Right cardiac atrium (tissue), 5 donors: ENCODE results near the gene MNX1. TPM values are rescaled to one million over a fixed set of nuclear protein-coding genes. Genes with fewer than 3 reads are reported as not detected.

Experiments
- ATAC-seq, 2 donors: fragments of 200-7000 bp; cut with Tn5 transposase; one replicate each; pipeline versions ENCODE4 v1.8.0 to v1.9.1; 2020; ENCODE audit warnings: moderate library complexity in 2 of 2, mild to moderate bottlenecking in 1 of 2
- DNase-seq, 3 donors: peaks; one replicate each; pipeline ENCODE4 v3.0.0-alpha.2; 2020
- H3K27ac ChIP-seq: one replicate; pipeline ENCODE4 v1.5.1; 2013; ENCODE audit warnings: mild to moderate bottlenecking, low read length, control low read depth, moderate library complexity
- H3K27me3 ChIP-seq: one replicate; pipeline ENCODE4 v1.6.1; 2013; ENCODE audit not compliant: control insufficient read depth, insufficient read depth
- H3K4me1 ChIP-seq: one replicate; pipeline ENCODE4 v1.6.1; 2013; ENCODE audit warnings: low read length; ENCODE audit not compliant: control insufficient read depth, insufficient read depth
- H3K4me3 ChIP-seq: one replicate; pipeline ENCODE4 v1.5.1; 2013; ENCODE audit warnings: low read length, control low read depth
- H3K9me3 ChIP-seq: one replicate; pipeline ENCODE4 v1.6.1; 2013; ENCODE audit warnings: low read length; ENCODE audit not compliant: control insufficient read depth
- WGBS: extraction: QIAGEN DNeasy Blood & Tissue Kit; methylation state at CpG from one replicate; pipeline ENCODE4 v1.1.7; 2013; 5-methylcytosine and 5-hydroxymethylcytosine counted together
- intact Hi-C, 4 donors: fragments of 100-400 bp; cut with DNase I; formaldehyde crosslinking; loops; one replicate each; pipeline versions ENCODE4 v1.11.0 to v1.14.0; 2022 to 2023
- polyA plus RNA-seq: library from polyadenylated mRNA; stranded (reverse); fragments of 200-250 nt; gene quantifications from one replicate; pipeline ENCODE4 v1.2.3, GENCODE V29; 2013
- total RNA-seq, 4 donors: library from RNA; stranded (reverse); fragmentation: NEBNext Ultra II Directional; extraction: Animal tissue kit (Norgen Biotek cat#: 25700); gene quantifications; one replicate each; pipeline ENCODE4 v1.2.1, GENCODE V29; 2021
- donor health status: healthy with polysubstance abuse.
- donor health status: DM: no; HTN: yes; CAD: no.
- donor health status: DM: no; HTN: no; CAD: no.
- donor health status: DM: no; HTN: yes; CAD: no; lungs with severe emphysema.
- donor health status: DM: yes; HTN: yes; CAD: no.

The MNX1 gene
- total and polyA plus RNA-seq, 5 donors = not detected

- no peaks in the 10 kb centered on the region for H3K27me3 ChIP-seq
- ATAC-seq (no peak), DNase-seq (no peak)
- H3K27ac ChIP-seq = no peak overlapping the region
- WGBS = 63% methylated on average over 30 of the region's 30 CpGs
- intact Hi-C loops = no loop called here
- no peaks in the 10 kb centered on the region for H3K9me3 ChIP-seq
- H3K4me1 ChIP-seq = no peaks in the 10 kb centered on the region
- H3K4me3 ChIP-seq = no peak overlapping the region
Measured at GRCh38 chr7:157044943-157045660, 34.6 kb upstream of the MNX1 start.

GRCh38 chr7:157044147-157044687 is 33.8 kb upstream of the MNX1 start:
- Histone ChIP-seq H3K27me3 (no peaks in the 10 kb centered on the region), H3K27ac (no peak overlapping the region), H3K9me3 (no peaks in the 10 kb centered on the region), H3K4me1 (no peaks in the 10 kb centered on the region), H3K4me3 (no peak overlapping the region)
- intact Hi-C loops = no loop called here
- WGBS = 78% methylated on average over 17 of the region's 17 CpGs
- ATAC-seq (no peak), DNase-seq (no peak)

- Histone ChIP-seq H3K4me1 (no peaks in the 10 kb centered on the region), H3K27ac (no peak overlapping the region), H3K9me3 (no peaks in the 10 kb centered on the region), H3K27me3 (no peaks in the 10 kb centered on the region), H3K4me3 (no peak overlapping the region)
- 68% methylated on average over 12 of the region's 12 CpGs for WGBS
- ATAC-seq = no peak
- intact Hi-C loops = no loop called here
- DNase-seq = no peak
Measured at GRCh38 chr7:157043745-157044144, 33.3 kb upstream of the MNX1 start.

GRCh38 chr7:157041514-157042277 is 31.2 kb upstream of the MNX1 start:
- DNase-seq (no peak), ATAC-seq (no peak)
- 60% methylated on average over 20 of the region's 20 CpGs for WGBS
- no peaks in the 10 kb centered on the region for H3K27me3 ChIP-seq
- no peaks in the 10 kb centered on the region for H3K4me1 ChIP-seq
- no peak overlapping the region for H3K4me3 ChIP-seq
- intact Hi-C loops = no loop called here
- H3K9me3 ChIP-seq = no peaks in the 10 kb centered on the region
- H3K27ac ChIP-seq = no peak overlapping the region

- H3K27ac ChIP-seq = no peak overlapping the region
- WGBS = 40% methylated on average over 13 of the region's 13 CpGs
- intact Hi-C loops = no loop called here
- no peaks in the 10 kb centered on the region for H3K27me3 ChIP-seq
- no peaks in the 10 kb centered on the region for H3K9me3 ChIP-seq
- ATAC-seq = no peak
- DNase-seq = no peak
- H3K4me3 ChIP-seq = no peak overlapping the region
- H3K4me1 ChIP-seq = no peaks in the 10 kb centered on the region
Measured at GRCh38 chr7:157041004-157041403, 30.5 kb upstream of the MNX1 start.

- DNase-seq (no peak), ATAC-seq (no peak)
- Histone ChIP-seq H3K9me3 (no peaks in the 10 kb centered on the region), H3K4me3 (no peak overlapping the region), H3K4me1 (no peaks in the 10 kb centered on the region), H3K27me3 (no peaks in the 10 kb centered on the region), H3K27ac (no peak overlapping the region)
- intact Hi-C loops = no loop called here
- 79% methylated on average over 9 of the region's 9 CpGs for WGBS
Measured at GRCh38 chr7:157037635-157038034, 27.2 kb upstream of the MNX1 start.

- H3K4me3 ChIP-seq = no peak overlapping the region
- ATAC-seq (no peak), DNase-seq (no peak)
- intact Hi-C loops = no loop called here
- H3K27me3 ChIP-seq = no peaks in the 10 kb centered on the region
- 90% methylated on average over 4 of the region's 4 CpGs for WGBS
- no peaks in the 10 kb centered on the region for H3K4me1 ChIP-seq
- no peak overlapping the region for H3K27ac ChIP-seq
- no peaks in the 10 kb centered on the region for H3K9me3 ChIP-seq
Measured at GRCh38 chr7:157037028-157037427, 26.6 kb upstream of the MNX1 start.

- intact Hi-C loops = no loop called here
- Histone ChIP-seq H3K4me3 (no peak overlapping the region), H3K4me1 (no peaks in the 10 kb centered on the region), H3K27ac (no peak overlapping the region), H3K27me3 (no peaks in the 10 kb centered on the region), H3K9me3 (no peaks in the 10 kb centered on the region)
- DNase-seq (no peak), ATAC-seq (no peak)
- 21% methylated on average over 1 of the region's 1 CpG for WGBS
Measured at GRCh38 chr7:157035979-157036378, 25.5 kb upstream of the MNX1 start.

GRCh38 chr7:157035302-157035701 is 24.8 kb upstream of the MNX1 start:
- DNase-seq = no peak
- no peak for ATAC-seq
- WGBS = 95% methylated on average over 8 of the region's 8 CpGs
- H3K27ac ChIP-seq = no peak overlapping the region
- intact Hi-C loops = no loop called here
- no peaks in the 10 kb centered on the region for H3K9me3 ChIP-seq
- no peak overlapping the region for H3K4me3 ChIP-seq
- no peaks in the 10 kb centered on the region for H3K4me1 ChIP-seq
- no peaks in the 10 kb centered on the region for H3K27me3 ChIP-seq

- DNase-seq (no peak), ATAC-seq (no peak)
- Histone ChIP-seq H3K4me3 (no peak overlapping the region), H3K27ac (no peak overlapping the region), H3K9me3 (no peaks in the 10 kb centered on the region), H3K4me1 (no peaks in the 10 kb centered on the region), H3K27me3 (no peaks in the 10 kb centered on the region)
- intact Hi-C loops = no loop called here
- WGBS = 71% methylated on average over 23 of the region's 23 CpGs
Measured at GRCh38 chr7:157033483-157034473, 23.3 kb upstream of the MNX1 start.
